Measurements from ENCODE around the gene RAPGEF2.
A peak's percentile ranks its signal among the peaks of the same experiment; 100 is the strongest.
"Not testable (repeated sequence)": the region's sequence is repeated elsewhere in the genome, so short reads cannot be mapped to it uniquely, and the experiment has no call there.

The RAPGEF2 gene

GRCh38 chr4:159169404-159170302 is 66.8 kb downstream of the RAPGEF2 start:
- DNase-seq, result no peak

- no peak for DNase-seq
These were observed 68.4 kb downstream of the RAPGEF2 start for GRCh38 chr4:159171287-159171686.

- DNase-seq, result no peak
These were observed 71.0 kb downstream of the RAPGEF2 start for GRCh38 chr4:159173886-159174285.

GRCh38 chr4:159174645-159175084 is 71.8 kb downstream of the RAPGEF2 start:
- no peak for DNase-seq

- DNase-seq, result peak; percentile 79
These were observed 72.5 kb downstream of the RAPGEF2 start for GRCh38 chr4:159175085-159175988.

- DNase-seq, result no peak
These were observed 73.1 kb downstream of the RAPGEF2 start for GRCh38 chr4:159175989-159176375.

- DNase-seq, result no peak
These were observed 74.6 kb downstream of the RAPGEF2 start for GRCh38 chr4:159177265-159178150.

GRCh38 chr4:159178151-159178546 is 75.3 kb downstream of the RAPGEF2 start:
- DNase-seq, result no peak

GRCh38 chr4:159178979-159179969 is 76.4 kb downstream of the RAPGEF2 start:
- no peak for DNase-seq

GRCh38 chr4:159183885-159184605 is 81.2 kb downstream of the RAPGEF2 start:
- DNase-seq, result not testable (repeated sequence)

- no peak for DNase-seq
These were observed 82.7 kb downstream of the RAPGEF2 start for GRCh38 chr4:159185591-159186023.

GRCh38 chr4:159188646-159189045 is 85.8 kb downstream of the RAPGEF2 start:
- DNase-seq, result no peak

GRCh38 chr4:159190651-159191050 is 87.8 kb downstream of the RAPGEF2 start:
- no peak for DNase-seq

- no peak for DNase-seq
These were observed 89.1 kb downstream of the RAPGEF2 start for GRCh38 chr4:159191989-159192388.

GRCh38 chr4:159193046-159193620 is 90.3 kb downstream of the RAPGEF2 start:
- DNase-seq, result no peak

GRCh38 chr4:159195361-159195769 is 92.5 kb downstream of the RAPGEF2 start:
- no peak for DNase-seq

- DNase-seq, result no peak
These were observed 94.5 kb downstream of the RAPGEF2 start for GRCh38 chr4:159197260-159197884.

- no peak for DNase-seq
These were observed 95.0 kb downstream of the RAPGEF2 start for GRCh38 chr4:159197885-159198269.

- DNase-seq, result no peak
These were observed 96.9 kb downstream of the RAPGEF2 start for GRCh38 chr4:159199826-159200225.

GRCh38 chr4:159201168-159201567 is 98.3 kb downstream of the RAPGEF2 start:
- no peak for DNase-seq

Data from activated effector memory CD4-positive, alpha-beta T cell treated with anti-CD3 and anti-CD28 coated beads, Interleukin-2, amount 50 U/mL, for 16 hours (primary cell).